Calu3 (cell line): ENCODE measurements around the gene SLC7A5. TPM values are rescaled to one million over a fixed set of nuclear protein-coding genes. Genes with fewer than 3 reads are reported as not detected.
"Not testable (repeated sequence)": the region's sequence is repeated elsewhere in the genome, so short reads cannot be mapped to it uniquely, and the experiment has no call there.

Experiments used
- BruUV-seq: library from RNA; stranded (reverse); fragments of 400-500 nt; replicated peaks from 2 replicates; lab custom pipeline; 2021; lab: Mats Ljungman, UMichigan
- CTCF ChIA-PET: fragments of 300-600 bp; sonication (Branson Sonifier 250); formaldehyde crosslinking; loops from one replicate; lab custom pipeline; 2022; ENCODE audit warnings: antibody characterized with exemption; lab: Charles Lee
- DNase-seq: peaks from one replicate; pipeline ENCODE4 v3.0.0; 2022
- H3K27ac Mint-ChIP-seq: one replicate; pipeline ENCODE4 v1.8.0; 2022; ENCODE audit warnings: mixed read lengths; ENCODE audit not compliant: unreplicated experiment
- H3K27me3 Mint-ChIP-seq: one replicate; pipeline ENCODE4 v1.8.0; 2022; ENCODE audit warnings: mixed read lengths; ENCODE audit not compliant: unreplicated experiment
- H3K36me3 Mint-ChIP-seq: one replicate; pipeline ENCODE4 v1.8.0; 2022; ENCODE audit warnings: mild to moderate bottlenecking, moderate library complexity, mixed read lengths; ENCODE audit not compliant: insufficient read depth, unreplicated experiment
- H3K4me1 Mint-ChIP-seq: one replicate; pipeline ENCODE4 v1.8.0; 2022; ENCODE audit warnings: mild to moderate bottlenecking, low read depth, mixed read lengths; ENCODE audit not compliant: unreplicated experiment
- H3K4me3 Mint-ChIP-seq: one replicate; pipeline ENCODE4 v1.8.0; 2022; ENCODE audit warnings: mild to moderate bottlenecking, low read depth, moderate library complexity, mixed read lengths; ENCODE audit not compliant: unreplicated experiment
- H3K9me3 Mint-ChIP-seq: one replicate; pipeline ENCODE4 v1.8.0; 2022; ENCODE audit warnings: low read depth, mixed read lengths; ENCODE audit not compliant: unreplicated experiment
- intact Hi-C: fragments of 100-400 bp; cut with micrococcal nuclease; formaldehyde crosslinking; loops from one replicate; pipeline ENCODE4 v1.10.0; 2022; ENCODE audit not compliant: unreplicated experiment
- total RNA-seq: library from RNA; stranded (reverse); gene quantifications from 2 replicates; pipeline ENCODE4 v1.2.3, GENCODE V29; 2022
- TF ChIP-seq, protein P1 (sequence below): fragments of 200-600 bp; IDR thresholded peaks from one replicate; pipeline ENCODE4 v1.8.0; 2022; ENCODE audit warnings: antibody characterized with exemption; ENCODE audit not compliant: unreplicated experiment

Gene SLC7A5
- total RNA-seq, 1 experiment from 2014 or later, result 501 TPM

DNA sequence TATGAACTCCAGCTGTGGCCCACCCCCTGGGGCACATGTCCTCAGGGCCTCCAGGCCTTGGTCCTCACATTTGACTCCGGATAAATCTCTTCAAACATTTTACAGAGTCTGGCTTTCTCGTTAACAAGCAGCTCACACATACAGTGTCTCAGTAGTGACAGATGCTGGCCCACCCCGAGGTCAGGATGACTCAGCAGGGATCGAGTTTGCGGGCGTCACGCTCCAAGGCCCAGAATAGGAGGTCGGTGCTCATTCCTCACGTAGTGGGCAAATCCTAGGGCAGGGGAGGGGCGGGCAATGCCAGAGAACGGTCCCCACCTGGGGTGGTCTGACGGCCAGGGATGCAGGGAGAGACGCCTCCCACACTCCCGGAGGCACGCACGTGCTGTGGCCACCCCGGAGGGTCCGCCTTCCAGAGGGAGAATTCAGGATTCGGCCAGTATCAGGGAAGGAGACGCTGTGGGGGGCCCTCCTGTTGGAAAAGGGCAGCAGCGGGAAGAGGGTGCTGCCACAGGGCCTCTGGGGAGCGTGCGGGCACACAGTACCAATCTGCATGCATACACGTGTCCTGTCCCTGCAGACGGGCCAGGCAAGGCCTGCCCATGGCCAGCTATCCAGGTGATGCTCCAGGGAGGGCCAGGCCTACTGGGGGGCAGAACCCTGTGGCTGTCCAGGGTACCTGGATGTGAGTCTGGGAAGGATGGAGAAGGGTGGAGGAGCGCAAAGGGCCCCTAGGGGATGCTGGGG is 8.6 kb downstream of the SLC7A5 start:
- H3K4me1 Mint-ChIP-seq, result peaks cover 76% of the 10 kb centered on the region
- intact Hi-C loops, result no loop called here
- no peaks in the 10 kb centered on the region for H3K27me3 Mint-ChIP-seq
- H3K27ac Mint-ChIP-seq, result peak overlapping the region; percentile 76
- no peaks in the 10 kb centered on the region for H3K9me3 Mint-ChIP-seq
- CTCF ChIA-PET, result interaction anchor here (0.7 kb wide), 3 partner anchors 51 to 537 kb away, joined by 3 to 6 read pairs (median 3); no protein-coding TSS in a partner anchor
- TF ChIP-seq, protein P1, sequence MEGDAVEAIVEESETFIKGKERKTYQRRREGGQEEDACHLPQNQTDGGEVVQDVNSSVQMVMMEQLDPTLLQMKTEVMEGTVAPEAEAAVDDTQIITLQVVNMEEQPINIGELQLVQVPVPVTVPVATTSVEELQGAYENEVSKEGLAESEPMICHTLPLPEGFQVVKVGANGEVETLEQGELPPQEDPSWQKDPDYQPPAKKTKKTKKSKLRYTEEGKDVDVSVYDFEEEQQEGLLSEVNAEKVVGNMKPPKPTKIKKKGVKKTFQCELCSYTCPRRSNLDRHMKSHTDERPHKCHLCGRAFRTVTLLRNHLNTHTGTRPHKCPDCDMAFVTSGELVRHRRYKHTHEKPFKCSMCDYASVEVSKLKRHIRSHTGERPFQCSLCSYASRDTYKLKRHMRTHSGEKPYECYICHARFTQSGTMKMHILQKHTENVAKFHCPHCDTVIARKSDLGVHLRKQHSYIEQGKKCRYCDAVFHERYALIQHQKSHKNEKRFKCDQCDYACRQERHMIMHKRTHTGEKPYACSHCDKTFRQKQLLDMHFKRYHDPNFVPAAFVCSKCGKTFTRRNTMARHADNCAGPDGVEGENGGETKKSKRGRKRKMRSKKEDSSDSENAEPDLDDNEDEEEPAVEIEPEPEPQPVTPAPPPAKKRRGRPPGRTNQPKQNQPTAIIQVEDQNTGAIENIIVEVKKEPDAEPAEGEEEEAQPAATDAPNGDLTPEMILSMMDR, result no peak
- H3K4me3 Mint-ChIP-seq, result peak overlapping the region; percentile 54
- peaks cover 98% of the 10 kb centered on the region for H3K36me3 Mint-ChIP-seq
- DNase-seq, result peak; percentile 63
- BruUV-seq, result no TSS peak

DNA sequence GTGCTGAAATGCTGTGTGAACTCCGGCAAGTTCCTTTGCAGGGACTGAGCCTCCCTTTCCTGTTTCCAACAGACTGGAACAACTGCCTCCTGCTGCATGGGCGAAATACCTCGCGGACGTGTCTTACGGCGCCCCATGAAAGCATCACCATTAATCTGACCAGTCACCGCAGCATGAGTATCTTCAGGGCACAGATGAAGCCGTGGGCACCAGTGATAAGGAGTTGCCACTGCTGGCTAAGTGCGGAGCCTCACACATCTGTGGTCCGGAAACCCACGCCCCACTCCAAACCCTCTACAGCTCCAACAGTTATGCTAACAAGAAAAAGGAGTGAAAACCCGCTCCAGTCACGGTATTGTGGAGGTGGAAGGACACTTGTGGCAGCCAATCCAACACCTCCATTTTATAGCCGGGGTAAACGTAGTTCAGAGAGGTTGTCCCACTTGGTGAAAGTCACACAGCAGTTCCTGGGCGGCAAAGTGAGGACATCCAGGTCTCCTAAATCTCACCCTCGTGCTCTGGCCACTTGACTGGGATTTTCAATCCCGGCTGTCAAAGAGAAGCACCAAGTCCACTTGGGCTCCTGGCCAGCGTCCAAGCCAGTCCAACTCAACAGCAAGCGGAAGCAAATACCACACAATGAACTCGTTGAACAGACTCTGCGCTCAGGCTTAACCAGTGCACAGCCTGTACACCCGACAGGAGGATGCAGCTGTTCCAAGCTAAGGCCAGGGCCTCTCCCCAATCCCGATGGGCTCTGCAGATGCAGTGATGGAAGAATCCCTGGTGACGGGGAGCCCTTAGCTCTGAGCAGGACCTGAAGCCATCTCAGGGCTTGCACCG is 10.9 kb downstream of the SLC7A5 start:
- BruUV-seq, intact Hi-C loops, H3K9me3 Mint-ChIP-seq, H3K27me3 Mint-ChIP-seq, CTCF ChIA-PET, DNase-seq: not testable (repeated sequence)
- peak overlapping the region; percentile 89 for H3K27ac Mint-ChIP-seq
- peaks cover 98% of the 10 kb centered on the region for H3K36me3 Mint-ChIP-seq
- peak overlapping the region; percentile 54 for H3K4me3 Mint-ChIP-seq
- peaks cover 82% of the 10 kb centered on the region for H3K4me1 Mint-ChIP-seq

DNA sequence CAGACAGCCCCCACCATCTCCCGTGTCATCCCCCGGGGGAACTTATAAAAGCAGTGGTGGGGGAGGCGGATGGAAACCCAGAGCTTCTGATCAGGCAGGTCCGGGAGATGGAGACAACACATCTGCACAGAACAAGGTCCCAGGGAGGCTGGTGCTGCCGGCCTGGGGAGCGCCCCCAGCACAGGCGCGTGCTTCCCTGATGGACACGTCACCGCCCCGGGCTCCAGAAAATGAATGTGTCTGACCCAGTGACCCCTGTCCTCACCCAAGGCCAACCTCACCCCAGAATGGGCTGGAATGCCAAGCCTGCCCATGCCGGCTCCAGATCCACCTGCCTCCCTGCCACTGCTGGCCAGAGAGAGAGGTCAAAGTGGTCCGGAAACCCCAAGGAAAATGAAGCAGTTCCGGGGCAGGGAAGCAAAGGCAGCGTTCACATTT is 12.5 kb downstream of the SLC7A5 start:
- TF ChIP-seq, protein P1, result no peak
- Mint-ChIP-seq H3K27me3 (no peaks in the 10 kb centered on the region), H3K36me3 (peaks cover 100% of the 10 kb centered on the region), H3K9me3 (no peaks in the 10 kb centered on the region), H3K4me1 (peaks cover 84% of the 10 kb centered on the region), H3K4me3 (peak overlapping the region; percentile 54), H3K27ac (peak overlapping the region; percentile 89)
- CTCF ChIA-PET, result interaction anchor here (0.7 to 1.0 kb wide), 3 partner anchors 10 to 78 kb away, joined by 3 to 6 read pairs (median 5); no protein-coding TSS in a partner anchor
- peak; percentile 63 for DNase-seq
- no TSS peak for BruUV-seq
- intact Hi-C loops, result no loop called here

DNA sequence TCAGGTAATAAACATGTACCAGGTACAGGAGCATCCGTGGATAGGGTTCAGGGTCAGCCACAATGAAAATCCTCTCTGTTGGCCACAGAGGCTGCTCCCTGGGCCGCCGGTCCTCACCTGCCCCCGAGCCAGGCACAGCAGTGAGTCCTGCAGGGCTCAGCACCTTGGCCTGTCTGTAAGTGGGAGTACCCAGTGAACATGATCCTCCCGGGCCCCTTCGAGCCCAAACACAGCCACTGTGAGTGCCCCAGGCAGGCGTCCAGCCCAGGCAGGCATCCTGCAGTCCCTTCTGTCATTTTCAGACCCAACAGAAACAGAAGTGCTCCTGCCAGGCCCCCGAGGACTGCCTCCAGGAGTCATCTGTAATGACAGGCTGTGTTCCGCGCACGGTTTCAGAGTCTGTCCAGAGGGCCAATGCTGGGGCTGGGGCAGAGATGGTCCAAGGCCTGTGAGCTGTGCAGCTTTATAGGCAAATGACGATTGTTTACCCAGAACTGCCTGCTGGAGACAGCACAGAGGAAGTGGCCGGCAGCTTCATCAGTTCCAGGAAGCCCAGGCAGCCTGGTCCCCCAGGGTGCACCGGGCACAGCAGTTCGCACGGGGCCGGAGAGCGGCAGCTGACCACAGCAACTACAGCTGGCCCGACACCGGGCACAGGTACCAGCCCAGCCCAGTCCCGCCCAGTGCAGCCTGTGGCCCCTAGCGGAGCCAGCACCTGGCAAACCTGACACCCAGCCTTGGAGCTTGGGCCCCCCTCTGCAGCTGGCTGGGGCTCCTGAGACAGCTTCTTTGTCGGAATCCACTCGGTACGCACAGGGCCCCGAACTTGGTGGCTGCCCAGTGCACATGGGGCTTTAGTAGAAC is 13.2 kb downstream of the SLC7A5 start:
- no TSS peak for BruUV-seq
- no peaks in the 10 kb centered on the region for H3K27me3 Mint-ChIP-seq
- peak overlapping the region; percentile 54 for H3K4me3 Mint-ChIP-seq
- peak overlapping the region; percentile 89 for H3K27ac Mint-ChIP-seq
- TF ChIP-seq, protein P1, result no peak
- DNase-seq, result peak; percentile 66
- no peaks in the 10 kb centered on the region for H3K9me3 Mint-ChIP-seq
- CTCF ChIA-PET, result interaction anchor here (0.7 to 1.0 kb wide), 3 partner anchors 11 to 77 kb away, joined by 3 to 6 read pairs (median 5); no protein-coding TSS in a partner anchor
- intact Hi-C loops, result no loop called here
- peaks cover 100% of the 10 kb centered on the region for H3K36me3 Mint-ChIP-seq
- H3K4me1 Mint-ChIP-seq, result peaks cover 81% of the 10 kb centered on the region
